ENCODE measurements around the gene ADGRG3. TPM values are rescaled to one million over a fixed set of nuclear protein-coding genes. Genes with fewer than 3 reads are reported as not detected.

Gene ADGRG3
- total and polyA plus RNA-seq, 2 of the 13 experiments (the other 11 are each of a cell fraction or from before 2014, with no cell fraction given) = 2.7 to 11.8 TPM

DNA sequence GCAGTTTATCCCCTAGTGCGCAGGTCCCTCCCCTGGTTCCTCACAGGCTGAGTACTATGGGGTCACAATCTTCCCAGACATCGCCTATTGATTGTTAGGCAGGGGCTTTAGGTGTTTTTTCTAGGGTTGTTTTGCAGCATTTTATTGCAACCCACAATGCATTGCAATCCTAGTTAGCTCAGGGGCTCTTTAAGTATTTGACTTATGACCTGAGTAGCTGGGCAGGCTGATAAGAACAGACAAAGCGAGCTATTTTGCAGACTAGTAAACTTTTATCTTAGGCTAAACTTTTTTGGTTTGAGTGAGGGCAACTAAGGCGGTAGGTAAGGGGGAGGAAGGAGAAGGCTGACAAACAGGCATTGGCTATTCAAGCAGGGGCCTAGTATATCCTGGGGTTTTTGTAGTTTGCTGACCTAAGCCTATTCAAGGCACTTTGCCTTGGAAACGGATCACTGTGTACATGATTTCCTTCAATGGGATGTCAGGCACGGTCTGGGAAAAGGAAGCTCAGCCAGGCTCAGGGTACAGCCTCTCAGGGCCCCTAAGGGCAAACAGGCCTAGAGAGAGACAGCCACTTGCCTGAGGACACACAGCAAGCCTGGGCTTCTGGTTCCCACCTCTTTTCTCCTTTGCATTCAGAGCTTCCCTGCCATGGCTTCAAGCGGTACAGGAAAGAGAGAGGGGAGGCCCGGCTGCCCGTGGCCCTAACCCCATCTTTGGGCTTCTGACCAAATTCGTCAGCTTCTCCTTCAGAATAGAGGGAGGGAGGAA, 32.9 kb downstream of the ADGRG3 start (continued):
- TF ChIP-seq, protein P1, sequence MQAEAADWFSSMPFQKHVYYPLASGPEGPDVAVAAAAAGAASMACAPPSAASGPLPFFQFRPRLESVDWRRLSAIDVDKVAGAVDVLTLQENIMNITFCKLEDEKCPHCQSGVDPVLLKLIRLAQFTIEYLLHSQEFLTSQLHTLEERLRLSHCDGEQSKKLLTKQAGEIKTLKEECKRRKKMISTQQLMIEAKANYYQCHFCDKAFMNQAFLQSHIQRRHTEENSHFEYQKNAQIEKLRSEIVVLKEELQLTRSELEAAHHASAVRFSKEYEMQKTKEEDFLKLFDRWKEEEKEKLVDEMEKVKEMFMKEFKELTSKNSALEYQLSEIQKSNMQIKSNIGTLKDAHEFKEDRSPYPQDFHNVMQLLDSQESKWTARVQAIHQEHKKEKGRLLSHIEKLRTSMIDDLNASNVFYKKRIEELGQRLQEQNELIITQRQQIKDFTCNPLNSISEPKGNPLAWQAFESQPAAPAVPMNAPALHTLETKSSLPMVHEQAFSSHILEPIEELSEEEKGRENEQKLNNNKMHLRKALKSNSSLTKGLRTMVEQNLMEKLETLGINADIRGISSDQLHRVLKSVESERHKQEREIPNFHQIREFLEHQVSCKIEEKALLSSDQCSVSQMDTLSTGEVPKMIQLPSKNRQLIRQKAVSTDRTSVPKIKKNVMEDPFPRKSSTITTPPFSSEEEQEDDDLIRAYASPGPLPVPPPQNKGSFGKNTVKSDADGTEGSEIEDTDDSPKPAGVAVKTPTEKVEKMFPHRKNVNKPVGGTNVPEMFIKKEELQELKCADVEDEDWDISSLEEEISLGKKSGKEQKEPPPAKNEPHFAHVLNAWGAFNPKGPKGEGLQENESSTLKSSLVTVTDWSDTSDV (CRISPR knock-in tag; IDR thresholded peaks at IDR 0.05) = no peak
- TF ChIP-seq ATRX (CRISPR knock-in tag; IDR thresholded peaks at IDR 0.05; ENCODE audit: borderline replicate concordance) (no peak), KDM6A (CRISPR knock-in tag; IDR thresholded peaks at IDR 0.05; ENCODE audit: low read depth) (no peak), ZNF672 (CRISPR knock-in tag; IDR thresholded peaks at IDR 0.05) (no peak), ZNF841 (CRISPR knock-in tag; IDR thresholded peaks at IDR 0.05; ENCODE audit: borderline replicate concordance) (no peak), ZNF775 (CRISPR knock-in tag; IDR thresholded peaks at IDR 0.05; ENCODE audit: borderline replicate concordance) (0 out of 2 replicates have a peak, but pooled peaks have one; percentile 36), SRY (CRISPR knock-in tag; IDR thresholded peaks at IDR 0.05) (no peak), DNMT3B (CRISPR knock-in tag; conservative IDR thresholded peaks at IDR 0.05) (no peak), HOXD1 (CRISPR knock-in tag; IDR thresholded peaks at IDR 0.05) (no peak), POGZ (CRISPR knock-in tag; IDR thresholded peaks at IDR 0.05) (peak; percentile 13; the same call in 1 of the 2 replicates), ZNF737 (CRISPR knock-in tag; IDR thresholded peaks at IDR 0.05; ENCODE audit: borderline replicate concordance) (no peak), HIVEP1 (CRISPR knock-in tag; IDR thresholded peaks at IDR 0.05) (no peak), ZNF430 (CRISPR knock-in tag; IDR thresholded peaks at IDR 0.05) (0 out of 2 replicates have a peak, but pooled peaks have one; percentile 34), RBM22 (optimal IDR thresholded peaks at IDR 0.05; ENCODE audit: low read length) (no peak), PCBP1 (IDR thresholded peaks at IDR 0.05; ENCODE audit: borderline replicate concordance, low read depth, low read length) (no peak), ZNF883 (CRISPR knock-in tag; IDR thresholded peaks at IDR 0.05; ENCODE audit: not compliant biosample characterization) (no peak), TBL1XR1 (IDR thresholded peaks at IDR 0.05; ENCODE audit: borderline replicate concordance, low read length, partially characterized antibody) (no peak), TAF1 (CRISPR knock-in tag; IDR thresholded peaks at IDR 0.05) (no peak), SMAD1 (CRISPR knock-in tag; IDR thresholded peaks at IDR 0.05; ENCODE audit: borderline replicate concordance, low read depth) (no peak), ZNF746 (CRISPR knock-in tag; IDR thresholded peaks at IDR 0.05) (no peak)
- TF ChIP-seq, protein P2, sequence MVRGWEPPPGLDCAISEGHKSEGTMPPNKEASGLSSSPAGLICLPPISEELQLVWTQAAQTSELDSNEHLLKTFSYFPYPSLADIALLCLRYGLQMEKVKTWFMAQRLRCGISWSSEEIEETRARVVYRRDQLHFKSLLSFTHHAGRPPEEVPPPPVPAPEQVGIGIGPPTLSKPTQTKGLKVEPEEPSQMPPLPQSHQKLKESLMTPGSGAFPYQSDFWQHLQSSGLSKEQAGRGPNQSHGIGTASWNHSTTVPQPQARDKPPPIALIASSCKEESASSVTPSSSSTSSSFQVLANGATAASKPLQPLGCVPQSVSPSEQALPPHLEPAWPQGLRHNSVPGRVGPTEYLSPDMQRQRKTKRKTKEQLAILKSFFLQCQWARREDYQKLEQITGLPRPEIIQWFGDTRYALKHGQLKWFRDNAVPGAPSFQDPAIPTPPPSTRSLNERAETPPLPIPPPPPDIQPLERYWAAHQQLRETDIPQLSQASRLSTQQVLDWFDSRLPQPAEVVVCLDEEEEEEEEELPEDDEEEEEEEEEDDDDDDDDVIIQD (CRISPR knock-in tag; IDR thresholded peaks at IDR 0.05; ENCODE audit: low read depth) = no peak
- TF ChIP-seq, protein P3, sequence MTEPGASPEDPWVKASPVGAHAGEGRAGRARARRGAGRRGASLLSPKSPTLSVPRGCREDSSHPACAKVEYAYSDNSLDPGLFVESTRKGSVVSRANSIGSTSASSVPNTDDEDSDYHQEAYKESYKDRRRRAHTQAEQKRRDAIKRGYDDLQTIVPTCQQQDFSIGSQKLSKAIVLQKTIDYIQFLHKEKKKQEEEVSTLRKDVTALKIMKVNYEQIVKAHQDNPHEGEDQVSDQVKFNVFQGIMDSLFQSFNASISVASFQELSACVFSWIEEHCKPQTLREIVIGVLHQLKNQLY (CRISPR knock-in tag; IDR thresholded peaks at IDR 0.05) = no peak
- TF ChIP-seq, protein P4, sequence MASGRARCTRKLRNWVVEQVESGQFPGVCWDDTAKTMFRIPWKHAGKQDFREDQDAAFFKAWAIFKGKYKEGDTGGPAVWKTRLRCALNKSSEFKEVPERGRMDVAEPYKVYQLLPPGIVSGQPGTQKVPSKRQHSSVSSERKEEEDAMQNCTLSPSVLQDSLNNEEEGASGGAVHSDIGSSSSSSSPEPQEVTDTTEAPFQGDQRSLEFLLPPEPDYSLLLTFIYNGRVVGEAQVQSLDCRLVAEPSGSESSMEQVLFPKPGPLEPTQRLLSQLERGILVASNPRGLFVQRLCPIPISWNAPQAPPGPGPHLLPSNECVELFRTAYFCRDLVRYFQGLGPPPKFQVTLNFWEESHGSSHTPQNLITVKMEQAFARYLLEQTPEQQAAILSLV (CRISPR knock-in tag; IDR thresholded peaks at IDR 0.05; ENCODE audit: borderline replicate concordance) = peak; percentile 33; the same call in 1 of the 2 replicates
- TF ChIP-seq, protein P5, sequence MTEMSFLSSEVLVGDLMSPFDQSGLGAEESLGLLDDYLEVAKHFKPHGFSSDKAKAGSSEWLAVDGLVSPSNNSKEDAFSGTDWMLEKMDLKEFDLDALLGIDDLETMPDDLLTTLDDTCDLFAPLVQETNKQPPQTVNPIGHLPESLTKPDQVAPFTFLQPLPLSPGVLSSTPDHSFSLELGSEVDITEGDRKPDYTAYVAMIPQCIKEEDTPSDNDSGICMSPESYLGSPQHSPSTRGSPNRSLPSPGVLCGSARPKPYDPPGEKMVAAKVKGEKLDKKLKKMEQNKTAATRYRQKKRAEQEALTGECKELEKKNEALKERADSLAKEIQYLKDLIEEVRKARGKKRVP (CRISPR knock-in tag; IDR thresholded peaks at IDR 0.05) = no peak

Measured in HepG2 (cell line).